GM06990 (cell line): ENCODE measurements around the gene MROH2A.

Experiments used
- DNase-seq: peaks from one replicate; pipeline ENCODE4 v3.0.0-alpha.2; 2011; ENCODE audit not compliant: insufficient read length; ENCODE audit errors: extremely low read depth
- H3K27me3 ChIP-seq: replicated peaks from 2 replicates; pipeline ENCODE4 v1.6.0; 2011; ENCODE audit warnings: low read length; ENCODE audit not compliant: control insufficient read depth, insufficient read depth
- H3K36me3 ChIP-seq: 2 replicates; pipeline ENCODE4 v1.5.1; 2011; ENCODE audit warnings: low read length; ENCODE audit not compliant: control insufficient read depth, insufficient read depth
- H3K4me3 ChIP-seq: replicated peaks from 2 replicates; pipeline ENCODE4 v1.5.1; 2011; ENCODE audit warnings: low read depth, mild to moderate bottlenecking, control low read depth, low read length
- CTCF ChIP-seq: IDR thresholded peaks from 2 replicates; pipeline ENCODE4 v1.5.1; 2011; ENCODE audit warnings: low read length, control low read depth, mild to moderate bottlenecking, inconsistent platforms; ENCODE audit not compliant: insufficient read depth, poor library complexity, severe bottlenecking

MROH2A gene

GRCh38 chr2:233835230-233836186 lies 57.4 kb downstream of the MROH2A start:
- TF ChIP-seq CTCF: no peak
- H3K36me3 ChIP-seq: peaks cover 25% of the 10 kb centered on the region
- H3K4me3 ChIP-seq: no peak overlapping the region
- no peaks in the 10 kb centered on the region for H3K27me3 ChIP-seq
- no peak for DNase-seq

- TF ChIP-seq CTCF: no peak
- Histone ChIP-seq H3K4me3 (no peak overlapping the region), H3K36me3 (peaks cover 27% of the 10 kb centered on the region), H3K27me3 (no peaks in the 10 kb centered on the region)
- no peak for DNase-seq
These were observed 58.2 kb downstream of the MROH2A start for GRCh38 chr2:233836359-233836758.

- TF ChIP-seq CTCF: no peak
- Histone ChIP-seq H3K4me3 (no peak overlapping the region), H3K36me3 (peaks cover 33% of the 10 kb centered on the region), H3K27me3 (no peaks in the 10 kb centered on the region)
- DNase-seq: no peak
These were observed 59.6 kb downstream of the MROH2A start for GRCh38 chr2:233837694-233838229.

GRCh38 chr2:233838251-233838650 lies 60.1 kb downstream of the MROH2A start:
- Histone ChIP-seq H3K27me3 (no peaks in the 10 kb centered on the region), H3K36me3 (peaks cover 36% of the 10 kb centered on the region), H3K4me3 (no peak overlapping the region)
- DNase-seq: no peak
- no peak for TF ChIP-seq CTCF

GRCh38 chr2:233838726-233839446 lies 60.8 kb downstream of the MROH2A start:
- H3K36me3 ChIP-seq: peaks cover 41% of the 10 kb centered on the region
- H3K4me3 ChIP-seq: no peak overlapping the region
- no peaks in the 10 kb centered on the region for H3K27me3 ChIP-seq
- no peak for DNase-seq
- no peak for TF ChIP-seq CTCF
